ENCODE data around the gene SNX27. TPM values are rescaled to one million over a fixed set of nuclear protein-coding genes. Genes with fewer than 3 reads are reported as not detected.
A peak's percentile ranks its signal among the peaks of the same experiment; 100 is the strongest.
"Not testable (repeated sequence)": the region's sequence is repeated elsewhere in the genome, so short reads cannot be mapped to it uniquely, and the experiment has no call there.

Gene SNX27
- total RNA-seq, 1 donor from 2014 or later, result 50.0 TPM

DNA sequence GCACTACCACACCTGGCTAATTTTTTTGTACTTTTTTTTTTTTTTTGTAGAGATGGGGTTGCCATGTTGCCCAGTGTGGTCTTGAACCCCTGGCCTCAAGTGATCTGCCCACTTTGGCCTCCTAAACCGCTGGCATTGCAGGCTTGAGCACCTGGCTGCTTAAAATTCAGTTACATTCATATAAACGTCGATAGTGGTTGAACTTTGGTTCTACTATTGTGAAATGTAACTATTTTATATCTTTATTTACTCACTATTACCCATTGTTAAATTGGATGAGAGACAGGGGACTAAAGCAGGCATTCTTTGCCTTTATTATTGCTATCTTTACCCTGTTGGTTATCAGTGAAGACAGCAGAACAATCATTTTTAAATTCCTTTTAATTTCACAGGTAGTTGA, 6.2 kb downstream of the SNX27 start:
- Mint-ChIP-seq H3K27me3 (no peaks in the 10 kb centered on the region), H3K4me1 (ENCODE audit: low read depth) (peaks cover 43% of the 10 kb centered on the region), H3K36me3 (ENCODE audit: insufficient read depth) (peaks cover 2% of the 10 kb centered on the region), H3K9me3 (ENCODE audit: low read depth) (no peaks in the 10 kb centered on the region), H3K4me3 (ENCODE audit: low read depth) (no peak overlapping the region), H3K27ac (peak overlapping the region; percentile 35)
- no peak for DNase-seq (ENCODE audit: low spot score, unreplicated experiment)
- TF ChIP-seq, protein P1, sequence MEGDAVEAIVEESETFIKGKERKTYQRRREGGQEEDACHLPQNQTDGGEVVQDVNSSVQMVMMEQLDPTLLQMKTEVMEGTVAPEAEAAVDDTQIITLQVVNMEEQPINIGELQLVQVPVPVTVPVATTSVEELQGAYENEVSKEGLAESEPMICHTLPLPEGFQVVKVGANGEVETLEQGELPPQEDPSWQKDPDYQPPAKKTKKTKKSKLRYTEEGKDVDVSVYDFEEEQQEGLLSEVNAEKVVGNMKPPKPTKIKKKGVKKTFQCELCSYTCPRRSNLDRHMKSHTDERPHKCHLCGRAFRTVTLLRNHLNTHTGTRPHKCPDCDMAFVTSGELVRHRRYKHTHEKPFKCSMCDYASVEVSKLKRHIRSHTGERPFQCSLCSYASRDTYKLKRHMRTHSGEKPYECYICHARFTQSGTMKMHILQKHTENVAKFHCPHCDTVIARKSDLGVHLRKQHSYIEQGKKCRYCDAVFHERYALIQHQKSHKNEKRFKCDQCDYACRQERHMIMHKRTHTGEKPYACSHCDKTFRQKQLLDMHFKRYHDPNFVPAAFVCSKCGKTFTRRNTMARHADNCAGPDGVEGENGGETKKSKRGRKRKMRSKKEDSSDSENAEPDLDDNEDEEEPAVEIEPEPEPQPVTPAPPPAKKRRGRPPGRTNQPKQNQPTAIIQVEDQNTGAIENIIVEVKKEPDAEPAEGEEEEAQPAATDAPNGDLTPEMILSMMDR (IDR thresholded peaks at IDR 0.05; ENCODE audit: unreplicated experiment), result no peak

- Mint-ChIP-seq H3K4me1 (ENCODE audit: low read depth) (peaks cover 38% of the 10 kb centered on the region), H3K9me3 (ENCODE audit: low read depth) (no peaks in the 10 kb centered on the region), H3K27me3 (no peaks in the 10 kb centered on the region), H3K27ac (peak overlapping the region; percentile 35), H3K36me3 (ENCODE audit: insufficient read depth) (peaks cover 2% of the 10 kb centered on the region), H3K4me3 (ENCODE audit: low read depth) (no peak overlapping the region)
- no peak for DNase-seq (ENCODE audit: low spot score, unreplicated experiment)
- TF ChIP-seq, protein P1 (IDR thresholded peaks at IDR 0.05; ENCODE audit: unreplicated experiment), result no peak
These were observed 6.6 kb downstream of the SNX27 start for GRCh38 chr1:151618470-151618869.

GRCh38 chr1:151618996-151619395, 7.1 kb downstream of the SNX27 start:
- H3K4me3 Mint-ChIP-seq (ENCODE audit: low read depth); H3K9me3 Mint-ChIP-seq (ENCODE audit: low read depth); H3K27me3 Mint-ChIP-seq; DNase-seq (ENCODE audit: low spot score, unreplicated experiment); H3K36me3 Mint-ChIP-seq (ENCODE audit: insufficient read depth): not testable (repeated sequence)
- Mint-ChIP-seq H3K4me1 (ENCODE audit: low read depth) (peaks cover 34% of the 10 kb centered on the region), H3K27ac (peak overlapping the region; percentile 38)

GRCh38 chr1:151619489-151620093, 7.7 kb downstream of the SNX27 start:
- Mint-ChIP-seq H3K9me3 (ENCODE audit: low read depth) (no peaks in the 10 kb centered on the region), H3K36me3 (ENCODE audit: insufficient read depth) (peaks cover 2% of the 10 kb centered on the region), H3K4me1 (ENCODE audit: low read depth) (peaks cover 34% of the 10 kb centered on the region), H3K27ac (peak overlapping the region; percentile 38), H3K4me3 (ENCODE audit: low read depth) (no peak overlapping the region), H3K27me3 (no peaks in the 10 kb centered on the region)
- DNase-seq (ENCODE audit: low spot score, unreplicated experiment), result no peak
- TF ChIP-seq, protein P1 (IDR thresholded peaks at IDR 0.05; ENCODE audit: unreplicated experiment), result no peak

- Mint-ChIP-seq H3K9me3 (ENCODE audit: low read depth) (no peaks in the 10 kb centered on the region), H3K36me3 (ENCODE audit: insufficient read depth) (peaks cover 1% of the 10 kb centered on the region), H3K4me3 (ENCODE audit: low read depth) (no peak overlapping the region), H3K4me1 (ENCODE audit: low read depth) (peaks cover 32% of the 10 kb centered on the region), H3K27me3 (no peaks in the 10 kb centered on the region), H3K27ac (no peak overlapping the region)
- DNase-seq (ENCODE audit: low spot score, unreplicated experiment), result no peak
- TF ChIP-seq, protein P1 (IDR thresholded peaks at IDR 0.05; ENCODE audit: unreplicated experiment), result no peak
These were observed 8.4 kb downstream of the SNX27 start for GRCh38 chr1:151620286-151620685.

GRCh38 chr1:151621351-151621750, 9.5 kb downstream of the SNX27 start:
- Mint-ChIP-seq H3K27me3 (no peaks in the 10 kb centered on the region), H3K36me3 (ENCODE audit: insufficient read depth) (no peaks in the 10 kb centered on the region), H3K4me1 (ENCODE audit: low read depth) (peaks cover 25% of the 10 kb centered on the region), H3K9me3 (ENCODE audit: low read depth) (no peaks in the 10 kb centered on the region), H3K4me3 (ENCODE audit: low read depth) (no peak overlapping the region), H3K27ac (peak overlapping the region; percentile 89)
- DNase-seq (ENCODE audit: low spot score, unreplicated experiment), result no peak
- TF ChIP-seq, protein P1 (IDR thresholded peaks at IDR 0.05; ENCODE audit: unreplicated experiment), result no peak

All from progenitor cell of endocrine pancreas (in vitro differentiated cells).